NCI-H2081 treated with DMSO at 0.1 percent for 48 hours (cell line): ENCODE results near the gene NEDD4L.

Experiments used
- DNase-seq: peaks from one replicate; lab custom pipeline; 2025; lab: John Stamatoyannopoulos, UW

NEDD4L gene

DNA sequence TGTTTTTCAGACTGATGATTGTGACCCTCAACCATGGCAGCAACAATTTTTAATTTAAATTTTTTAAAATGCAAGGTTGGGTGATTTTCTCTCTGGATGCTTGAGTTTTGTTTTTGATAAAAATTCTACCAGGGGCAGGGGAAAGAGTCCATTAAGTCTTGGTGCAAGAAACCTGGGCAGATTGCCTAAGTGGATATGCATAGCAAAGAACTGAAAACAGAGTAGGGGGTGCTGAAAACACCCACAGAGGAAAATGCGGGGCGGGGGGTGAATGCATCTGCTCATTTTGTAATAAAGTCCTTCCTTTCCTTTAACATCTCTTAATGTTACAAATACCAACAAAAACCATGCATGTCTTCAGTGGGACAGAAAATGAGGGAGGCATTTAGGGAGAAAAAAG, 138.0 kb downstream of the NEDD4L start:
- DNase-seq = no peak

DNA sequence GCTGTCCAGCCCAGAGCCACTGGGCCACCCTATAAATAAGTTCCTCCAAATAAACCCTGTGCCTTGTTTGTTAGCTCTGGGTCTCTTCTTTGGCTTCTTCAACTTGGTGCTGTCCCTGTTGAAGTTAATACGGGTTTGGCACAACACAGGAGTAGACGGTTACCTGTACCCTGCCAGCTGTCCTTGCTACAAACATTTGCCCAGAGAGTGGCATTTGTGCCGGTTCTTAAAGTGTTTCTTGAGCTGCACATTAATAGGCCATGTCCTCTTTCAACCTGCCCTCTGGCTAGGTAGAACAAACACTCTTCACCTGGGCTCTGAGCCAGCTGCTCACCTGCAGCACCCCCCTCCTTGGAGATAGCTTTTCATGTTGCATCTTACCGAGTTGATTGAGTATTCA, 139.2 kb downstream of the NEDD4L start:
- DNase-seq = no peak

DNA sequence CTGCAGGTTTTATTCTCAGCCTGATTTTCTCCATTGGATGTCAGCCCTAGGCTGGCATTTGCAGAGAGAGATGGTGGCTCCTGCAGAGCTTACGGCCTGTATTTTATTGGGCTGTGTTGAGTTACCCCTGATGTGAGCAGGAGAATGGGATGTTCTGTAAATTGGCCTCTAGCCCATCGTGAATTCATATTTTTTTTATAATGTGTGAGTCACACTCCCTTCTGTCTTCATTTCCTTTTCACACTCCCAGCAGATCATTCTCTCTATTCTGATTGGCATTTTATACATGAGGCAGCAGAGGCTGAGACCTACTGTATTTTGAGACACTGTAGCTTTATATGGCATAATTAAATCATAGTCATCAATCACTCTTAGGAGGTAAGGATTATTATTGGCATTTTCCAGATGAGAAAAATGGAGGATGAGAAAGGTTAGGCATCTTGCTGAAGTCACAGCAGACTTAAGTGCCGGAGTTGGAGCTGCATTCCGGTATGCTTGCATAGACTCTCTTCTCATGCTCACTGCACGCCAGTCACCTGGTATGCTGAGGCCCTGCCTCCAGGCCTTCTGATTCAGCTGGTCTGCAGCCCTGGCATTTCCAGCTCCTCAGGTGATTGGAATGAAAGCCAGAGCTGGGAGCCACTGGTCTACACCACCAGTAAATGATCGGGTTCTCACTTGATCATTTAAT, 142.4 kb downstream of the NEDD4L start:
- DNase-seq = no peak

DNA sequence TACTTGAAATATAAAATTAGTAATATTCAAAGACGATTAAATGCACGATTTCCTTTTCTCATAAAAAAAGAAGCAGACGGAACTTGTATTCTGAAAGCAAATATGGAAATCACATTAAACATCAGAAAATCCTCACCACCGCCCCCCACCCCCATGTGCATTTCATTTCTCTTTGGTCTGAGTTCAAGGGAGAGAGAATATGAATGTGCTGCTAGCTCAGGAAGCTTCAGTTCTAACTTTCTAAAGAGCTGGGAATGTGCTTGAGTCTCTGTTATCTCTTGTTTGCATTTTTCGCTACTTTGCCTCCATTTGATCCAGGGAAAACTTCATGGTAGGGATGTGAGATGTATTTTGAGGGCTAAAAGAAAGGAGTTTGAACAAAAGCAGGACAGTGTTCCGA, 143.6 kb downstream of the NEDD4L start:
- no peak for DNase-seq

DNA sequence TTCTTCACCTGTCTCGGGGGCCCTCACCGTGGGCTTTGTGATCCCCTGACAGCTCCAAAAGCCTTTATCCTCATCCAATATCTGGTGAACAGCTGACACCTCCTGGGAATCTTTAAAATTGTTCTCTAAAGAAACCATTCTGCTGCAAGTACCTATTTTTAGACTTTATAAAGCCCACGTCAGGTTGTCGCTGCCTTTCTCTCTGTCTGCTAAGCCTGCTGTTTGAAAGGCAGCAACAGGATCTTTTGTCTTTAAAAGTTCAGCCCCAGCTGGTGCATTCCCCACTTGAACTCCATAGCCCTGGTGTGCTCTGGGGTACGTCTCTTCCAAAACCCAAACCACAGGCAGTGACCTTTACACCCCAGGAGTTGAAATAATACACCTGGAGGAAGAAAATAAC, 145.0 kb downstream of the NEDD4L start:
- no peak for DNase-seq

DNA sequence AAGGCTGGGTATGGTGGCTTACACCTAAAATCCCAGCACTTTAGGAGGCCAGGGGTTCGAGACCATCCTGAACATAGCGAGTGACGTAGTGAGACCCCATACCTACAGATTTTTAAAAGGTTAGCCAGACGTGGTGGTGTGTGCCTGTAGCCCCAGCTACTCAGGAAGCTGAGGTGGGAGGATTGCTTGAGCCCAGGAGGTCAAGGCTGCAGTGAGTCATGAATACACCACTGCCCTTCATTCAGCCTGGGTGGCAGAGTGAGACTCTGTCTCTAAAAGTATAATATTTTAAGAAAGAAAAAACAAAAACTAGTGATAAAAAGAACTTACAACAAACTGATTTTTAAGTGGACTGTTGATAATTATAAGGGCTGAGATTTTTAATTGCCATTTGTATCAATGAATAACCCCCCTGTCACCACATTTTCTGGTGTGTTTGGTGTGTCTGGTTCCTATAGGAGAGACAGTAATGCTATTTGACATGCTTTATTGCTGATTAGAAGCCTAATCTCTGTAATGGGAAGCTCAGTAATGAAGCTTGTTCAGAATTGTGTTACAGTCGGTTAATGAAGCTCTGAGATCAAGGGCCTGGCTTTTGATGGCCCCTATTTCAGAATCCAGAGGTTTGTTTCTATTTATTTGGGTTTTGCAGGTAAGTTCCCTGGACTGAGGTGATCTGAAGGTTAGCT, 147.0 kb downstream of the NEDD4L start:
- no peak for DNase-seq

DNA sequence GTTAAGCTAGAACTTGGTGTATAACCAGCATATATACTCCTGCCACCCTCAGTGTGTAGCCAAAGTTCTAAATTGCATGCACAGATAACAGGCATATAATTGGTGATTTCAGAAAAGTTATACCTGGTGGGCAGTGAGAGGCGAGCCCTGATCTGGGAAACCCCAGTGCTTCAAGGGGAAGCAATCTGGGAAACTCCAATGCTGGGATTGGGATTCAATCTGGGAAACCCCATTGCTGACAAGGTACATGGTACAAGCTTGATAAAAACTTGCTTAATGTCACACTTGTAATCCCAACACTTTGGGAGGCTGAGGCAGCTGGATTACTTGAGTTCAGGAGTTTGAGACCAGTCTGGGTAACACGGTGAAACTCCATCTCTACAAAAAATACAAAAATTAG, 147.6 kb downstream of the NEDD4L start:
- DNase-seq = no peak

DNA sequence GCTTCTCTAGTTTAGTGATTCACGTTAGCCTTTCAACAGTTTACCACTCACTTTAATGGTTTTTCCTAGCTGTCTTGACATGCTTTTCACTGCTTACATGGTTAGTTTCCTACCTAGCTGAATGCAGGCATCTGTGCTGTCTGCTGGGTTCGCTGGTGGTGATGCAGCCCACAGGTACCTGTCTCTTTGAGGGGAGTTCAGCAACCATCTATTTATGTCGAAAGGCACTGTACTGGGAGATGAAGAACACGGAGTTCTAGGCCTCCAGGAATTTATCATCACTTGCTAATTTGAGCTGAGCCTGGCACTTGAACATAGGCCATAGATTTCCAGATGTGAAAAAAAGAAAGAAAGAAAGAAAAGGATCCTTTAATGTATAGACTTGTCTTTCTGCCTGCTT, 148.5 kb downstream of the NEDD4L start:
- no peak for DNase-seq

DNA sequence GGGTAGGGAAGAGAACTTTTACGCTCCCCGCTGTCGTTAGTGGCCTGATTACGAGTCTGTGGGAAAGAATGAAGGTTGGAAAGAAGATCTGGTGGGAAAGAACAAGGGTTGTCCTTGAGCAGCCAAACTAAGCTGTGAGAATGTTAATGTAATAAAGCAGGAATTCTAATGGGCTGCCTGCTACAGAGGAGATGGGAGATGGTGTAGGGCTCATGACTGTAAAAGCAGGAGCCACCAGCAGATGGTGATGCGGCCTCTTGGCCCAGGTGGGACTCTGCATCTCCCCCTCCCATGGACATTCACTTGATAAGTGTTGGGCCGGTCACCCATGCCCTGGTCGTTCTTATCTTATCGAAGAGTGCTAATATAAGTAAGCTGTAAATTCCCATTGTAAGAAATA, 150.0 kb downstream of the NEDD4L start:
- DNase-seq = no peak

DNA sequence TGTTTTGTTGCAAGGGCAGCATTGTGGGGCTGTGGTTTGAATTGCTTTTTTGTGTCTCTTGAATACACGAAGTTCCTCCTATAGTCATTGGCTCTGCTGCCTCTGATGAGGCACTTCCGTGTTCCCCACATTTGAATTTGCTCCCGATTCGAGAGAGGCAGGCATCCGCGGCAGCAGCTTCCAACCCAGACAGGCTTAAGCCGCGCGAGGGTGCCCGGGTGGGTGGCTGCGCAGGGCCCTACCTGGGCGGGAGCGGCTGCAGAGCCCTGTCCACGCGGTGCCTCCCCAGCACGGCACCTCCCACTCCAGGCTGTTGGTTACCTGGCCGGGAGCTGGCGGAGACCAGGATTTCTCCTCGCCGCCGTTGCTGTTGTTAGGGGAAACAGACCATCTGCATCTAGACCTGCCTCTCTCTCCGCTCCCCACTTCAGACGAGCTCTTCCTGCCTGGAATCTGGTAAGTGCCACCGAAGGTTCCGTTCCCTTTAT, 151.3 kb downstream of the NEDD4L start:
- no peak for DNase-seq

DNA sequence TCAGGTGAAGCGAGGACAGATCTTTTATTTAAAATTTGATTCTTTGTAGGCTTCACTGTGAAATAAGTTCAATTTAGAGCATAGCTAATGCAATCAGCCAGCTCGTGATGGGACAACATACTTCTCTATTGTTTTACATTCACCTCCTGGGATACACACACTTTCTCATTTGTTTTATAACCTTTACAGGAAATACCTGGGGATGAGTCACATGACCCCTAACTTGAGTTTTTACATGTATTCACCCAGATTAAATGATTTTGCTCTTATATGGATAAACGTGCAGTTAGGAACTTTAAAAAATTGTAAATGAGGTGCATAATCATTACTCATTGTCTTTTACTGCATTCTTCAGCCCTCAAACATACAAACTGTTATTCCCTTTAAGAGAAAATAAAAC, 152.1 kb downstream of the NEDD4L start:
- DNase-seq = no peak

DNA sequence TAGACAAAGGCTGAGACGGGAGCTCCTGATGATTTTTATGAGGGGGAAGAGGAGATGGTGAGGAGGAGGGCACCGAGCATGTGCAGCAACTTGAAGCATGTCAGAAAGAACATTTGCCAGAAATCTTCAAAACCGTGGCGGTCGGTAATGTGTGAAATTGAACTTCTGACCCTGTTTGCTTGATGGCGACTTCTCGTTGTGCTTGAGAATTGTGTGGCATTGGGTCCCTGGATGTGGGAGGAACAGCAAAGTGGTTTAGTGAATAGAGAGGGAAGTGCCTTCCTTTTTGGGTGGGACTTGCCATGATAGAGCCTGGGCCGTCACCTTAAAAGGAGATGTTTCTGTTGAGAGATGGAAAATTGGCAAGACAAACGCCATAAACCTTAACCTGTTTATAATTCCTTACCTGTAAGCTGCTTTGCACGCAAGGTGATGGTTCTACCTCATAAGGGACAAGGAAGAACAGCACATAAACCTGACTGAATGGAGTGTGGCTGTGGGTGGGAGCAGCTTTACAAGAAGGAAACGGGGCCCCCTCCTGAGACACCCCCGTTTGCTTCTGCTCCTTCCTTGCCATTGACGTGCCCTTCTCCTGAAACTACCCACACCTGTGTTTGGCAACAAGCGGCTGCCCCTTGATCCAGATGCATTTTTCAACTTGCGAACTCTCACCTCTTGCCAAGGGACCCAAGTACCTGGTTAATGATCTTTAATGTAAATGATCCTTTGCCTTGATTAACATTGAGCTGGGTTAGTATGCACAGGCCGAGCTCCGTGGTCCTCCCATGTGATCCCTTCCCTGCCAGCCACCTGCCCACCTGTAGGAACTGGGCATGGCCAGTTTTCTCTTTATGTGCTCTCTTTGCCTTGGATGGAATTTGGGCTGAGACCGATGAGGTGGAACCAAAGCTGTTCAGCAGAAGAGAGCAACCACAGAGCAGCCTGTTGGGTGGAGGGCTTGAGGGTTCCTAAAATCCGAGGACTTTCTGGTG, 153.2 kb downstream of the NEDD4L start:
- DNase-seq = no peak

DNA sequence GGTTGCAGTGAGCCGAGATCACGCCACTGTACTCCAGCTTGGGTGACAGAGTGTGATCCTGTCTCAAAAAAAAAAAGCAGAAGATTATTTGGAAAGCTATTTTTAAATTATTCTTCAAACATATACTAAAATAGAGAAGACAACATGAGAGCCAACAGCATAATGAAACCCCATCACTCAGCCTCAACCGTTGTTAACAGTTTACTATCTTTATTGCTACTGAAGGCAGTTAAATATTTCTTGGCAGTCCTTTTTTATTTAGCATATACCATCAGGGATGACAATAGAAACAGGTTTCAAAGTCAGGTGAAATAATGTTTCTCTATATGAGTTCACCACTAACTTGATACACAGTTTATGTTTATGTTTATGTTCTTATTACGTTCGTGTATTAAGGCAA, 157.2 kb downstream of the NEDD4L start:
- DNase-seq = no peak

DNA sequence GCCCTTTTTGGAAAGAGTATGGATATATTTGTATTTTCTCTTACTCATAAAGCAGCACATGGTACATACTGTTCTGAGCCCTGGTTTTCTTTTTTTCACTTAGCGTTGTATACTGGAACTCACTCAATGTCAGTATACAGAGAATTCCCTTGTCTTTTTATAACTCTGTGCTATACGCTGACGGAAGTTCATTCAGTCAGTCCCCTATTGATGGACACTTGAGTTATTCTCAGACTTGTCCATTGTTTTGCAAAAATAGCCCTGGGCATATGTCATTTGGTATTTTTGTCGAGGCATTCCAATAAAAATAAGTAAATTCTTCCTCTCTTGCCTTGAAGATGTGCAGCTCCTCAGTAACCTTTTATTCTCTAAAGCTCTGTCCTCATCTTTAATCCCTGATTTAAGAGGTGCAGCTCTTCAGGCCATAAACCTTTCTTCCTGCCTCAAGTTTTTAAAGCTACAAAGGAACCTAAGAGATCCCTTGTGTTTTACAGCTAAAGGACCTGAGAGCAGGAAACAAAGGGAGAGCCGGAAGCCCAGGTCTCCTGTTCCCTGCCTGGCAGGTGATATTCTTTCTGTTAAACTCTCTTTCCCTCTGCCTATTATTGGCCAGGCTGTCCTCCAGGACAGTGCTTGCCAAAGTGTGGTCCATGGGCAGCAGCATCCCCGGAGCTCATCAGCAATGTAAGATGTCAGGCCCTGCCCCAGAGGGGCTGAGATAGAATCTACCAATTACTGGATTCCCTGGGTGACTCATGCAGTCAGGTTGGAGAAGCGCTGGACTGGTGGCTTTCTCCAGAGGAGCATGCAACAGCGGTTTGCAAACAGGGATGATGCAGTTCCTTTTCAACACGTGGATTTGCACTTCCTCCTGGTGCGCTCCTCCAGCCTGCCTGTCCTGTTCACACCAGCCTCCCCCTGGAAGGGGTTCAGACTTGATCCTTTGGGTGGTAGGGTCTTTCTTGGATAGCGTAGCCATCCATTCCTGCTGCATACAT, 158.0 kb downstream of the NEDD4L start:
- no peak for DNase-seq

DNA sequence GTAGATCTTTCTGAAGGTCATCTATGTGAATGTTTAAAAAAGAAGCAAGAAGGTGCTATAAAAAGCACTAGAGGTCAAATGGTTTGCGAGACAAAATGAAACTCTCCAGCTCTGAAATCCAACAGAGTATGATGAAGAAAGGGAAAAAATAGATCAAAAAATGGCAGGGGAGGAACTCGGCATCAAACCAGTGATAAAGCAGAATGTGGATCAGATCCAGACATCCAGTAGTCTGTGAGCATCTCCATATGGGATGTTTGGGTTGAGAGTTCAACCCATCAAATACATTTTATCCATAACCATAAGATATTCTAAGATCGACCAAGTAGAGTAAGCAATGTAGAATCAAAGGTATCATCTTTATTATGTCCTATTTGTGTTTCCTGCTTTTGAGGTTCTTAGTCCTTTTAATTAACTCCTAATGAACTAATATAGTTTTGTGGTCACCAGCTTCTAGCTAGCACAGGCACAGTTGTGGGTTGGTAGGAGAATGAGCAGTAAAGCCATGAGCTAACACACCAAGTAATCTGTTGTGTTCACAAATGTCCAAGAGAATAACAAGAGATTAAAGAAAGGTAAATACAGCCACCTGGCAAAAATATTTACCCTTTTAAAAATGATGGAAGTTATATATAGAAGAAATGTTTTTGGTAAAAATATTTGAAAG, 160.9 kb downstream of the NEDD4L start:
- DNase-seq = no peak

DNA sequence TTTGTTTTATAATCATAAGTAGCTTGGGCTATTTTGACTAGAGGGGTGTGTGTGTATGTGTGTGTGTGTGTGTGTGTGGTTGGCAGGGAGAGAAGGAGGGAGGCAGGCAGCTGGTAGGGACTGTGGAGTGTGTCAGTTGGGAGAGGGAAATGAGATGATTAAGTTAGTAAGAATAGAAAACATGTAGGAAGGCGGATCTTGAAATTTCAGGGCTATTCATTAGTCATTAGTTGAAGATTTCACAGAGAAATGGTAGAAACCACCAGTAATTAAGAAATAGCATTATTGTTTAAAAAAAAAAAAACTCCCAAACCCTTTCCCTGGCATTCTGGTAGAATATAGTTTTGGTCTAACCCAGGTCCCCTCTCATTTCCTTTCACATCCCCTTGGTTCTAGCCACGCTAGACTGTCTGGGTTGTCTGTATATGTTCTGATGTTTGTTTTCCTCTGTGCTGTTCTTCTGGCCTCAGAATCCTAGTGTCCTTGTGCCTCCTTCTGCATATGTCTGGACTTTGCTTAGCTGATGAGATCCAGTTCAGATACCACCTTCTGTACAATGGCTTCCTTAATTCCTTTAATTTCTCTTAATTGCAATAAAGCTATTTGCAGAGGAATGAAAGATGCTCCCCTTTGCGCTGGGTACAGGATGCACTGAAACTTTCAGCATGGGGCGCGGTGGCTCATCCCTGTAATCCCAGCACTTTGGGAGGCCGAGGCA, 161.6 kb downstream of the NEDD4L start:
- no peak for DNase-seq

DNA sequence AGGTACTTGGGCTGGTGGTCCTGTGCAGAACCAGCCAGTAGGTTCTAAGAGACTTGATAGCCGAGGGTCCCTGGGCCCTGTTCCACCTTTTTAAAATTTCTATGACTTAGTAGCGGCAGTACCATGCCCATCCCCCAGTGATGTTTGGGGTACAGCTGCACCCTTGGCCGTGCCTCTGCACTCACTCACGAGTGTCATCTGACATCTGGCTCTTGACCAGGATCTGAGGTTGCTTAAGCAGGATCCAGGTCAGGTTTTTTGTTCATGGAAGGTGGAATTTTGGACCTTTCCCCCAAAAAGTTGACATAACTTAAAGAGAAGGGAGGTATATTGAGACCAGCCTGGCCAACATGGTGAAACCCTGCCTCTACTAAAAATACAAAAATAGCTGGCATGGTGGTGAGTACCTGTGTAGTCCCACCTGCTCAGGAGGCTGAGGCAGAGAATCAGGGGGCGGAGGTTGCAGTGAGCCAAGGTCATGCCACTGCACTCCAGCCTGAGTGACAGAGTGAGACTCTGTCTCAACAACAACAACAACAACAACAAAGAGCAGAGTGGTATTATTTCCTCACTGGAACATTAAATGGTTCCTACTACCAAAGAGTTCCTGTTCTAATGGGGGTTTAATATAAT, 163.6 kb downstream of the NEDD4L start:
- no peak for DNase-seq

DNA sequence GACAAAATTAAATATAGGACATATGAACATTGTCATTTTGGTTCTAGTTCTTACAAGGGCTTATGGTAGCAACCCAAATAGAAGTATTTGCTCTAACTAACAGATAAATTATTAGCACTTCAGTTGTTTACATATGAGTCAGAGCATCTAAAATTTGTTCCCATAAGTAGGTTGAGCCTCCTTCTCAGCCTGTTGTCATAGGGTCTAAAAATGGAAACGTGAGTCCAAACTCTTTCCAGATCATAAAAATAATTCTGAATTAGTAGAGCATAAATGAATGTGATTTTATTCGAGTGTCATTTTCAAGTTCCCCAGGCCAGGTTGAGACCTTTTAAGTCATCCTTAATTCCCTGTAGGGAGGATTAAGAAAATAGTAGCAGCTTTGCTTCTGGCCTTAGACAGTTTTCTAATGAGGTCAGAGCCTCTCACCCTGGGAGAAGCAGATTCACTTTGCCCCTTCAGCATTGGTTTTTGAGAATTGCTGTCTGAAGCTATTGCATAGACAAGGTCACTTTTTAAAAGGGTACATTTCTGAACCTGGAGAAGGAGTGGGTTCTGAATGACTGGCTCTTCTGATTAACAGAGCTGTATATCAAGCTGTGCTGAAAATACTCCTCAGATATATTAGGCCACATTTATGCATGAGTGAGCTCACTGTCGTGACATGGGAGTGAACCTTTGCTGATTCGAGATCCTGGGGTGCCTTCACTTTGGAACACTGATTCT, 164.3 kb downstream of the NEDD4L start:
- no peak for DNase-seq

DNA sequence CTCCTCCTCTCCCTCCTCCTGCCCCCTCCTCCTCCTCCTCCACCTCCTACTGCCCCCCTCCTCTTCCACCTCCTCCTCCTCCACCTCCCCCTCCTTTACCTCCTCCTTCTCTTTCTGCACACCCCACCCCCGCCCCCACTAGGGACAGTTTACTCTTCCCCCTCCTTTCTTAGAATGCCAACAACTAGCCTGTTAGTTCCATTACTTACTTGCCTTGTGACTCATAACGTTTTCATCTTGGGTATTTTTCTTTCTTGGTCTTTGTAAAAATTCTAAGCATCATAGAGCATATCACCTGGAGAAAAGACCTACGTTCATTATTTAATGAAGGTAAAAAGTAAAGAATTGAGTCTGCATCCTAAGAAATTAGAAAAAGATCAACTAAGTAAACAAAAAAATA, 165.3 kb downstream of the NEDD4L start:
- no peak for DNase-seq
